Activated B cell treated with CpG ODN at 0.5 μM for 24 hours (primary cell): Measurements from ENCODE around the gene POC1B. TPM values are rescaled to one million over a fixed set of nuclear protein-coding genes. Genes with fewer than 3 reads are reported as not detected.

Experiments used
- ATAC-seq: fragments of 200-7000 bp; cut with Tn5 transposase; one replicate; pipeline ENCODE4 v1.10.0; 2021; ENCODE audit warnings: low read depth, mild to moderate bottlenecking, moderate library complexity
- CTCF ChIA-PET: fragments of 350-600 bp; sonication (Branson Sonifier 250); formaldehyde crosslinking; loops from one replicate; lab custom pipeline; 2021; ENCODE audit warnings: antibody characterized with exemption; lab: Charles Lee
- POLR2A ChIA-PET: fragments of 350-600 bp; sonication (Branson Sonifier 250); formaldehyde crosslinking; loops from one replicate; lab custom pipeline; 2021; ENCODE audit warnings: antibody characterized with exemption; lab: Charles Lee
- DNase-seq: peaks from one replicate; pipeline ENCODE4 v3.0.0; 2022
- H3K27ac Mint-ChIP-seq: one replicate; pipeline ENCODE4 v1.8.0; 2020; ENCODE audit warnings: mixed read lengths
- H3K27me3 Mint-ChIP-seq: one replicate; pipeline ENCODE4 v1.8.0; 2021; ENCODE audit warnings: mixed read lengths
- H3K36me3 Mint-ChIP-seq: one replicate; pipeline ENCODE4 v1.8.0; 2021; ENCODE audit warnings: low read depth, mixed read lengths
- H3K4me1 Mint-ChIP-seq: one replicate; pipeline ENCODE4 v1.8.0; 2021; ENCODE audit warnings: mixed read lengths
- H3K4me3 Mint-ChIP-seq: one replicate; pipeline ENCODE4 v1.8.0; 2020; ENCODE audit warnings: mild to moderate bottlenecking, mixed read lengths
- H3K9me3 Mint-ChIP-seq: one replicate; pipeline ENCODE4 v1.8.0; 2020; ENCODE audit warnings: mixed read lengths
- CTCF ChIP-seq: fragments of 200-600 bp; IDR thresholded peaks from one replicate; pipeline ENCODE4 v1.8.0; 2022; ENCODE audit warnings: antibody characterized with exemption, mild to moderate bottlenecking
- intact Hi-C: fragments of 100-400 bp; cut with micrococcal nuclease; formaldehyde crosslinking; loops from one replicate; pipeline ENCODE4 v1.15.1; 2024
- total RNA-seq: library from RNA; stranded (reverse); gene quantifications from 2 replicates; pipeline ENCODE4 v1.2.3, GENCODE V29; 2022

Gene POC1B
- total RNA-seq, 1 donor from 2014 or later = 27.3 TPM

DNA sequence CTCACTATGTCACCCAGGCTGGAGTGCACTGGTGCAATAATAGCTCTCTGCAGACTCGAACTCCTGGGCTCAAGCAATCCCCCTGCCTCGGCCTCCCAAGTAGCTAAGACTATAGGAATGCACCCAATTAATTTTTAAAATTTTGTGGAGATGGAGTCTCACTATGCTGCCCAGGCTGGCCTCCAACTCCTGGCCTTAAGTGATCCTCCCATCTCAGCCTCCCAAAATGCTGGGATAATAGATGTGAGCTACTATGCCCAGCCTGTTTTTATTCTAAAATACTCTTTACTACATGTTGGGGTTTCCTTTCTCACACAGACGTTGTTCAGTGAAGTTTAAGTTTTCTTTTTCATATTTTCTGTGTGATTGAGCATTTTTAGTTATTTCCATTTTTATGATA lies 112.6 kb downstream of the POC1B start:
- CTCF ChIA-PET = no interaction called here
- Mint-ChIP-seq H3K4me1 (no peaks in the 10 kb centered on the region), H3K9me3 (no peaks in the 10 kb centered on the region), H3K27me3 (no peaks in the 10 kb centered on the region), H3K27ac (no peak overlapping the region), H3K36me3 (peaks cover 3% of the 10 kb centered on the region), H3K4me3 (no peak overlapping the region)
- ATAC-seq = no peak
- DNase-seq = no peak
- no peak for TF ChIP-seq CTCF
- intact Hi-C loops = no loop called here
- POLR2A ChIA-PET = no interaction called here

DNA sequence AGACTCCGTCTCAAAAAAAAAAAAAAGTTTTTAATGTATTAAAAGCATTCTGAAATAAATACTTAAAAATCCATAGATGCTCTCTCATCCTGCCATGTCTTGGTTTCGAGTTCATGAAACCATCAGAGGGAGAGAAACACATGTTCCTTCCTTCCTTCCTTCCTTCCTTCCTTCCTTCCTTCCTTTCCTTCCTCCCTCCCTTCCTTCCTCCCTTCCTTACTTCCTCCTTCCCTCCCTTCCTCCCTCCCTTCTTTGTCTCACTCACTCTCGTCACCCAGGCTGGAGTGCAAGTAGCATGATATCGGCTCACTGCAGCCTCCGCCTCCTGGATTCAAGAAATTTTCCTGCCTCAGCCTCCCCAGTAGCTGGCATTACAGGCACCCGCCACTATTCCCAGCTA lies 113.2 kb downstream of the POC1B start:
- Mint-ChIP-seq H3K9me3 (no peaks in the 10 kb centered on the region), H3K27ac (no peak overlapping the region), H3K36me3 (no peaks in the 10 kb centered on the region), H3K4me1 (no peaks in the 10 kb centered on the region), H3K4me3 (no peak overlapping the region), H3K27me3 (no peaks in the 10 kb centered on the region)
- ATAC-seq = no peak
- ChIA-PET POLR2A (no interaction called here), CTCF (no interaction called here)
- no peak for TF ChIP-seq CTCF
- intact Hi-C loops = no loop called here
- no peak for DNase-seq

DNA sequence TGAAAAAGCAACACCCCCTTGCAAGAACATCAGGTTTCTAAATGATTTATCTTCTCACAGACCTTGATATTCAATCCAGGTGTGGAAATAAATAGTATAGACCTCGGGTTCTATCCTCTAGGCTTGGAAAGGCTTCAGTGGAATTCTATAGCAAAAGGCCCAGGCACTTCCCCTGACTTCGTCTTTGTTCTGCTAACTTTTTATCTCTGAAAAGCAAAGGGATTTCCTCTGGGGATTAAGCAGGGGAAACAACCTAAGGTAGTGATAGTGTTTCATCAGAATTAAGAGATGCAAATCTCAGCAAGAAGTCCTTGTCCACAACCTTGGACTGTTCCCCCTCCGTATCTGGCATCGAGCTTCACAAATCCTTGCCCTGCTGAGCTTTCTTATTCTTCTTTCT lies 114.0 kb downstream of the POC1B start:
- no peak overlapping the region for H3K27ac Mint-ChIP-seq
- H3K36me3 Mint-ChIP-seq = no peaks in the 10 kb centered on the region
- H3K9me3 Mint-ChIP-seq = no peaks in the 10 kb centered on the region
- no peak for TF ChIP-seq CTCF
- H3K4me1 Mint-ChIP-seq = no peaks in the 10 kb centered on the region
- intact Hi-C loops = no loop called here
- DNase-seq (no peak), ATAC-seq (no peak)
- no peaks in the 10 kb centered on the region for H3K27me3 Mint-ChIP-seq
- no peak overlapping the region for H3K4me3 Mint-ChIP-seq
- POLR2A ChIA-PET = no interaction called here
- CTCF ChIA-PET = no interaction called here

DNA sequence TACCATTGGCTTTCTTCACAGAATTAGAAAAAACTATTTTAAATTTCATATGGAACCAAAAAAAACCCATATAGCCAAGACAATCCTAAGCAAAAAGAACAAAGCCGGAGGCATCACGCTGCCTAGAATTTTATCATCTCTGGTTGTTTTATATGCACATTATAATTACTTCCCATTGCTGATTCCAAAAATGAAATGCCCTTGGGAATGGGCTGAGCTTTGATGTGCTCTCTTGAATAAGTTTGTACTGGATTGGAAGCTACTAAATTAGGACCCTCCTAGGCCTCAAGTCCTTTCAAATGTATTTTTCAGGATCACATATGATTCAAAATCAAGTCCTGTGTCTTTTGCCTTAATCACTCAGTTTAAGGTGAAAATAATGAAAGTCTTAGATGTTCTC lies 114.6 kb downstream of the POC1B start:
- intact Hi-C loops = no loop called here
- ChIA-PET POLR2A (interaction anchor here (0.7 kb wide), 1 partner anchor 57 kb away, joined by 3 read pairs; no protein-coding TSS in a partner anchor), CTCF (no interaction called here)
- Mint-ChIP-seq H3K4me1 (no peaks in the 10 kb centered on the region), H3K27me3 (no peaks in the 10 kb centered on the region), H3K27ac (no peak overlapping the region), H3K9me3 (no peaks in the 10 kb centered on the region), H3K36me3 (no peaks in the 10 kb centered on the region), H3K4me3 (no peak overlapping the region)
- no peak for TF ChIP-seq CTCF
- no peak for DNase-seq
- ATAC-seq = no peak

- intact Hi-C loops = no loop called here
- Mint-ChIP-seq H3K4me3 (no peak overlapping the region), H3K27ac (no peak overlapping the region), H3K9me3 (no peaks in the 10 kb centered on the region), H3K27me3 (no peaks in the 10 kb centered on the region), H3K4me1 (no peaks in the 10 kb centered on the region), H3K36me3 (no peaks in the 10 kb centered on the region)
- POLR2A ChIA-PET = no interaction called here
- DNase-seq (no peak), ATAC-seq (no peak)
- CTCF ChIA-PET = no interaction called here
- no peak for TF ChIP-seq CTCF
Observed at GRCh38 chr12:89405626-89406345, 120.1 kb downstream of the POC1B start.
